Smooth muscle cell (in vitro differentiated cells): Measurements from ENCODE around the gene UQCR11. TPM values are rescaled to one million over a fixed set of nuclear protein-coding genes. Genes with fewer than 3 reads are reported as not detected.

Source experiments
- DNase-seq: peaks from one replicate; lab custom pipeline; 2025; ENCODE audit not compliant: unreplicated experiment; lab: John Stamatoyannopoulos, UW
- H2AFZ ChIP-seq: fragments of 200-600 bp; sonication (generic); 2 replicates; pipeline ENCODE4 v1.6.0; 2016; ENCODE audit warnings: antibody characterized with exemption, low read depth, mild to moderate bottlenecking
- H3F3A ChIP-seq: fragments of 200-600 bp; sonication (generic); 2 replicates; pipeline ENCODE4 v1.6.0; 2017; ENCODE audit warnings: antibody characterized with exemption, low read depth
- H3K27ac ChIP-seq: fragments of 200-600 bp; sonication (generic); 2 replicates; pipeline ENCODE4 v1.5.1; 2016; ENCODE audit warnings: low read depth, mild to moderate bottlenecking
- H3K27me3 ChIP-seq: fragments of 200-600 bp; sonication (generic); 2 replicates; pipeline ENCODE4 v1.6.1; 2016; ENCODE audit warnings: low read depth, mild to moderate bottlenecking
- H3K36me3 ChIP-seq: fragments of 200-600 bp; sonication (generic); 2 replicates; pipeline ENCODE4 v1.5.1; 2016; ENCODE audit warnings: low read depth
- H3K4me1 ChIP-seq: fragments of 200-600 bp; sonication (generic); 2 replicates; pipeline ENCODE4 v1.5.1; 2016; ENCODE audit warnings: low read depth
- H3K4me2 ChIP-seq: fragments of 200-600 bp; sonication (generic); 2 replicates; pipeline ENCODE4 v1.6.0; 2016; ENCODE audit warnings: mild to moderate bottlenecking
- H3K4me3 ChIP-seq: fragments of 200-600 bp; sonication (generic); 2 replicates; pipeline ENCODE4 v1.5.1; 2016; ENCODE audit warnings: mild to moderate bottlenecking
- H3K79me2 ChIP-seq: fragments of 200-600 bp; sonication (generic); 2 replicates; pipeline ENCODE4 v1.6.0; 2016; ENCODE audit warnings: low read depth, mild to moderate bottlenecking
- H3K9ac ChIP-seq: fragments of 200-600 bp; sonication (generic); 2 replicates; pipeline ENCODE4 v1.6.0; 2016; ENCODE audit warnings: low read depth
- H3K9me3 ChIP-seq: fragments of 200-600 bp; sonication (generic); replicated peaks from 2 replicates; pipeline ENCODE4 v1.5.1; 2016; ENCODE audit warnings: low read depth
- H4K20me1 ChIP-seq: fragments of 200-600 bp; sonication (generic); 2 replicates; pipeline ENCODE4 v1.6.0; 2016; ENCODE audit warnings: low read depth
- CTCF ChIP-seq: fragments of 200-600 bp; sonication (generic); IDR thresholded peaks from 2 replicates; pipeline ENCODE4 v1.5.1; 2017; ENCODE audit warnings: borderline replicate concordance, mild to moderate bottlenecking, antibody characterized with exemption; ENCODE audit not compliant: insufficient read depth, poor library complexity, severe bottlenecking
- WGBS: methylation state at CpG from one replicate; pipeline ENCODE4 v1.1.7; 2016; ENCODE audit warnings: low lambda C conversion rate; 5-methylcytosine and 5-hydroxymethylcytosine counted together
- polyA plus RNA-seq: library from polyadenylated mRNA; unstranded; fragments of >200 nt; fragmentation: Nextera tagmentation; extraction: Ambion mirVana; gene quantifications from 2 replicates; pipeline ENCODE4 v1.2.1, GENCODE V29; 2016
- total RNA-seq: library from RNA; depleted of rRNA; stranded (reverse); fragments of >200 nt; gene quantifications from 2 replicates; pipeline ENCODE4 v1.2.3, GENCODE V29; 2014

The UQCR11 gene
- total and polyA plus RNA-seq, 2 experiments from 2014 or later = 32.3 to 592 TPM

- Histone ChIP-seq H3K27ac (peak overlapping the region; percentile 42), H2AFZ (no peak overlapping the region), H4K20me1 (peaks cover 85% of the 10 kb centered on the region), H3K9me3 (no peaks in the 10 kb centered on the region), H3K4me2 (no peak overlapping the region), H3K79me2 (peaks cover 74% of the 10 kb centered on the region), H3K4me1 (no peaks in the 10 kb centered on the region), H3K9ac (no peak overlapping the region), H3F3A (no peaks in the 10 kb centered on the region), H3K36me3 (no peaks in the 10 kb centered on the region), H3K4me3 (no peak overlapping the region), H3K27me3 (no peaks in the 10 kb centered on the region)
- WGBS = 71% methylated on average over 9 of the region's 9 CpGs
- DNase-seq = no peak
- no peak for TF ChIP-seq CTCF
Measured at GRCh38 chr19:1587872-1588271, 17.4 kb downstream of the UQCR11 start.

GRCh38 chr19:1585243-1585580, 20.1 kb downstream of the UQCR11 start:
- Histone ChIP-seq H3K9ac (no peak overlapping the region), H3K4me2 (no peak overlapping the region), H3F3A (no peaks in the 10 kb centered on the region), H3K79me2 (peaks cover 55% of the 10 kb centered on the region), H3K4me3 (no peak overlapping the region), H3K4me1 (no peaks in the 10 kb centered on the region), H3K9me3 (no peaks in the 10 kb centered on the region), H2AFZ (no peak overlapping the region), H3K36me3 (no peaks in the 10 kb centered on the region), H4K20me1 (peaks cover 76% of the 10 kb centered on the region), H3K27me3 (no peaks in the 10 kb centered on the region), H3K27ac (no peak overlapping the region)
- WGBS = 97% methylated on average over 6 of the region's 13 CpGs
- no peak for DNase-seq
- TF ChIP-seq CTCF = no peak

- no peak overlapping the region for H2AFZ ChIP-seq
- H3K27me3 ChIP-seq = no peaks in the 10 kb centered on the region
- no peaks in the 10 kb centered on the region for H3K9me3 ChIP-seq
- H3F3A ChIP-seq = no peaks in the 10 kb centered on the region
- DNase-seq = no peak
- H3K36me3 ChIP-seq = peaks cover 3% of the 10 kb centered on the region
- 99% methylated on average over 57 of the region's 87 CpGs for WGBS
- H3K4me2 ChIP-seq = no peak overlapping the region
- no peak overlapping the region for H3K9ac ChIP-seq
- TF ChIP-seq CTCF = no peak
- no peak overlapping the region for H3K4me3 ChIP-seq
- peaks cover 50% of the 10 kb centered on the region for H3K79me2 ChIP-seq
- H3K4me1 ChIP-seq = no peaks in the 10 kb centered on the region
- H3K27ac ChIP-seq = no peak overlapping the region
- H4K20me1 ChIP-seq = peaks cover 70% of the 10 kb centered on the region
Measured at GRCh38 chr19:1584500-1585242, 20.6 kb downstream of the UQCR11 start.

- H3K4me1 ChIP-seq = no peaks in the 10 kb centered on the region
- DNase-seq = no peak
- H3K4me3 ChIP-seq = no peak overlapping the region
- H3K79me2 ChIP-seq = peaks cover 25% of the 10 kb centered on the region
- H3K27ac ChIP-seq = no peak overlapping the region
- peaks cover 3% of the 10 kb centered on the region for H3K36me3 ChIP-seq
- H3K4me2 ChIP-seq = no peak overlapping the region
- WGBS = 95% methylated on average over 9 of the region's 9 CpGs
- H2AFZ ChIP-seq = no peak overlapping the region
- no peaks in the 10 kb centered on the region for H3K27me3 ChIP-seq
- TF ChIP-seq CTCF = no peak
- no peak overlapping the region for H3K9ac ChIP-seq
- no peaks in the 10 kb centered on the region for H3F3A ChIP-seq
- H3K9me3 ChIP-seq = no peaks in the 10 kb centered on the region
- peaks cover 47% of the 10 kb centered on the region for H4K20me1 ChIP-seq
Measured at GRCh38 chr19:1582201-1582600, 23.1 kb downstream of the UQCR11 start.
